ENCODE data around the gene VTI1A. TPM values are rescaled to one million over a fixed set of nuclear protein-coding genes. Genes with fewer than 3 reads are reported as not detected.

The VTI1A gene
- total RNA-seq, 1 donor from 2014 or later = 36.9 TPM

GRCh38 chr10:112706577-112706976, 259.6 kb downstream of the VTI1A start:
- ATAC-seq (no peak), DNase-seq (no peak)
- intact Hi-C loops (cut with DNase I) = no loop called here
- Histone ChIP-seq H3K27me3 (ENCODE audit: low read depth) (no peaks in the 10 kb centered on the region), H3K9me3 (no peaks in the 10 kb centered on the region), H3K4me3 (no peak overlapping the region), H3K27ac (no peak overlapping the region), H3K36me3 (no peaks in the 10 kb centered on the region), H3K4me1 (no peaks in the 10 kb centered on the region)
- TF ChIP-seq, protein P1, sequence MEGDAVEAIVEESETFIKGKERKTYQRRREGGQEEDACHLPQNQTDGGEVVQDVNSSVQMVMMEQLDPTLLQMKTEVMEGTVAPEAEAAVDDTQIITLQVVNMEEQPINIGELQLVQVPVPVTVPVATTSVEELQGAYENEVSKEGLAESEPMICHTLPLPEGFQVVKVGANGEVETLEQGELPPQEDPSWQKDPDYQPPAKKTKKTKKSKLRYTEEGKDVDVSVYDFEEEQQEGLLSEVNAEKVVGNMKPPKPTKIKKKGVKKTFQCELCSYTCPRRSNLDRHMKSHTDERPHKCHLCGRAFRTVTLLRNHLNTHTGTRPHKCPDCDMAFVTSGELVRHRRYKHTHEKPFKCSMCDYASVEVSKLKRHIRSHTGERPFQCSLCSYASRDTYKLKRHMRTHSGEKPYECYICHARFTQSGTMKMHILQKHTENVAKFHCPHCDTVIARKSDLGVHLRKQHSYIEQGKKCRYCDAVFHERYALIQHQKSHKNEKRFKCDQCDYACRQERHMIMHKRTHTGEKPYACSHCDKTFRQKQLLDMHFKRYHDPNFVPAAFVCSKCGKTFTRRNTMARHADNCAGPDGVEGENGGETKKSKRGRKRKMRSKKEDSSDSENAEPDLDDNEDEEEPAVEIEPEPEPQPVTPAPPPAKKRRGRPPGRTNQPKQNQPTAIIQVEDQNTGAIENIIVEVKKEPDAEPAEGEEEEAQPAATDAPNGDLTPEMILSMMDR (IDR thresholded peaks at IDR 0.05) = no peak

DNA sequence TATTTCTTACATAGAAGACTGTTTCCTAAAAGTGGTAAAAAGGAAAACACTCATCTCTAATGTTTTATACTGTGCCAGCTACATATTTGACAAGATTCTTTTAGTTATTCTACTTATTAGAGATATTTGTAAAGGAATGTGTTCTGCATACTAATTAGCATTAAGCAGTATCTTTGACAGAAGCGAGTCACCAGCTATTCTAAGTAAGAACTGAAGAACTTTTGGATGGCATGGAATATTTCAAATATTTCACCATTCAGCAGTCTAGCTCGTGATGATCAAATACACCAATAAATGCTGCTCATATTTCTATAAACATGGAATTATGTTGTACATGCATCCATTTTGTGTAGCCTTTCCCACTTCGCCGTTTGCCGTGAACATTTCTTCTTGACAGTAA, 261.4 kb downstream of the VTI1A start:
- Histone ChIP-seq H3K4me1 (no peaks in the 10 kb centered on the region), H3K27me3 (ENCODE audit: low read depth) (no peaks in the 10 kb centered on the region), H3K4me3 (no peak overlapping the region), H3K9me3 (no peaks in the 10 kb centered on the region), H3K27ac (no peak overlapping the region), H3K36me3 (no peaks in the 10 kb centered on the region)
- intact Hi-C loops (cut with DNase I) = no loop called here
- TF ChIP-seq, protein P1 (IDR thresholded peaks at IDR 0.05) = no peak
- DNase-seq (no peak), ATAC-seq (no peak)

DNA sequence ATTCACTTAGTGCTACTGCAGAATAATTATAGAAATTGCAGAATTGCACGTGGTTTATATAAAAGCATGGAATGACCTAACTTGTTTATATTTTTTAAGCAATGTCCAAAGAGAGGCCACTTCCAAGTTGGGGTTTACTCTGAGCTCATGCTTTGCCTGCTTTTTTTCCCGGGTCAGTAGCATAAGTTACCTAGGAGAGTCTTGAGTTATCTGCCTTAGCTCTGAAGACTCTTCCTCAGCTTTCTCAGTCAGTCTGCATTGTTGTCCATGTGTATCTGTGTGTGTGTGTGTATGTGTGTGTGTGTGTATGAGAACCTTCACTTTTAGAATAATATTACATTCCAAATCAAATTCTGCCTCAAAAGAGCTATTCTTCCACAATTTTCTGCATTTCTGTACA, 263.5 kb downstream of the VTI1A start:
- ATAC-seq (no peak), DNase-seq (no peak)

GRCh38 chr10:112711366-112711765, 264.4 kb downstream of the VTI1A start:
- no peaks in the 10 kb centered on the region for H3K36me3 ChIP-seq
- no peak overlapping the region for H3K4me3 ChIP-seq
- no peak overlapping the region for H3K27ac ChIP-seq
- no peaks in the 10 kb centered on the region for H3K27me3 ChIP-seq (ENCODE audit: low read depth)
- no peaks in the 10 kb centered on the region for H3K4me1 ChIP-seq
- intact Hi-C loops (cut with DNase I) = no loop called here
- TF ChIP-seq, protein P1 (IDR thresholded peaks at IDR 0.05) = no peak
- no peak for DNase-seq
- ATAC-seq = no peak
- H3K9me3 ChIP-seq = no peaks in the 10 kb centered on the region

More for the DNA sequence above, 263.5 kb downstream of the VTI1A start:
- Histone ChIP-seq H3K4me3 (no peak overlapping the region), H3K9me3 (no peaks in the 10 kb centered on the region), H3K36me3 (no peaks in the 10 kb centered on the region), H3K4me1 (no peaks in the 10 kb centered on the region), H3K27me3 (ENCODE audit: low read depth) (no peaks in the 10 kb centered on the region), H3K27ac (no peak overlapping the region)
- intact Hi-C loops (cut with DNase I) = no loop called here
- TF ChIP-seq, protein P1 (IDR thresholded peaks at IDR 0.05) = no peak

DNA sequence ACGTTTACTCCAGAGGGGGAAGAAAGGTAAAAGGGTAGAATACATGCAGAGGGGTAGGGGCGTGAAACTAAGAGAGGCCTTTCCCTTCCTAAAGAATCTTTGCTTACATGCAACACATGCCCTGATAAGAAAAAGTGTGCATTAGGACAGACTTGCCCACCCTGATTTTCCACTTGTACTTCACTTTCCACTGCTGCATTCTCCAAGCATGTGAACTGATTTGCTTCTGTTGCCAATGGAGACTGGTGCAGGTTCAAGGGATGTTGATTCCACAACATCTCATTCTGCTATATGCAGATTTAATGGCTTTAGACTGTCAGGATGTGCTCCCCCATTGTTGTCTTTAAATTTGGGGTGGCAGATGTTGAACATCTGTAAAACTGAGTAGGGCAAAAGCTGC, 265.5 kb downstream of the VTI1A start:
- Histone ChIP-seq H3K9me3 (no peaks in the 10 kb centered on the region), H3K4me3 (no peak overlapping the region), H3K27ac (no peak overlapping the region), H3K27me3 (ENCODE audit: low read depth) (no peaks in the 10 kb centered on the region), H3K4me1 (no peaks in the 10 kb centered on the region), H3K36me3 (no peaks in the 10 kb centered on the region)
- no peak for DNase-seq
- TF ChIP-seq, protein P1 (IDR thresholded peaks at IDR 0.05) = no peak
- intact Hi-C loops (cut with DNase I) = no loop called here
- ATAC-seq = no peak

GRCh38 chr10:112713411-112713810, 266.4 kb downstream of the VTI1A start:
- H3K27ac ChIP-seq = no peak overlapping the region
- no peak for DNase-seq
- H3K27me3 ChIP-seq (ENCODE audit: low read depth) = no peaks in the 10 kb centered on the region
- TF ChIP-seq, protein P1 (IDR thresholded peaks at IDR 0.05) = no peak
- H3K9me3 ChIP-seq = no peaks in the 10 kb centered on the region
- no peaks in the 10 kb centered on the region for H3K36me3 ChIP-seq
- ATAC-seq = no peak
- H3K4me1 ChIP-seq = no peaks in the 10 kb centered on the region
- H3K4me3 ChIP-seq = no peak overlapping the region
- intact Hi-C loops (cut with DNase I) = no loop called here
